GM23338 (cell line): ENCODE data around the gene BCAP29.

Experiments
- CREB1 ChIP-seq: fragments of 250-450 bp; sonication (Bioruptor Pico); IDR thresholded peaks from 2 replicates; pipeline ENCODE4 v1.5.0; 2020; ENCODE audit warnings: low read depth, mild to moderate bottlenecking, moderate library complexity
- EZH2 ChIP-seq: fragments of 200-600 bp; sonication (generic); IDR thresholded peaks from one replicate; pipeline ENCODE4 v1.8.0; 2017; ENCODE audit warnings: antibody characterized with exemption, mild to moderate bottlenecking, low read depth; ENCODE audit not compliant: unreplicated experiment
- EZH2phosphoT487 ChIP-seq: fragments of 200-600 bp; sonication (generic); IDR thresholded peaks from one replicate; pipeline ENCODE4 v1.8.1; 2018; ENCODE audit warnings: antibody characterized with exemption; ENCODE audit not compliant: unreplicated experiment
- JUNB ChIP-seq: IDR thresholded peaks from one replicate; pipeline ENCODE4 v1.6.1; 2016; ENCODE audit warnings: antibody characterized with exemption; ENCODE audit not compliant: unreplicated experiment
- NANOG ChIP-seq: IDR thresholded peaks from 2 replicates; pipeline ENCODE4 v1.6.1; 2016; ENCODE audit warnings: antibody characterized with exemption, borderline replicate concordance
- STAT1 ChIP-seq: IDR thresholded peaks from one replicate; pipeline ENCODE4 v1.6.1; 2016; ENCODE audit warnings: antibody characterized with exemption; ENCODE audit not compliant: unreplicated experiment
- ZNF331 ChIP-seq: fragments of 250-450 bp; sonication (Bioruptor Pico); IDR thresholded peaks from 2 replicates; pipeline ENCODE4 v1.5.0; 2020; ENCODE audit warnings: low read depth, mild to moderate bottlenecking, moderate library complexity
- TF ChIP-seq, protein P1 (sequence below), 2 experiments: fragments of 200-600 bp in 1 of 2; sonication (generic) in 1 of 2; conservative IDR thresholded peaks; 2 replicates each; pipeline versions ENCODE4 v1.5.1 to v1.6.1; 2016 to 2017; ENCODE audit warnings: antibody characterized with exemption in 2 of 2, low read depth in 2 of 2, mild to moderate bottlenecking in 2 of 2, moderate library complexity in 1 of 2
- TF ChIP-seq, protein P2 (sequence below): IDR thresholded peaks from one replicate; pipeline ENCODE4 v1.6.1; 2018; ENCODE audit warnings: antibody characterized with exemption; ENCODE audit not compliant: unreplicated experiment

DNA sequence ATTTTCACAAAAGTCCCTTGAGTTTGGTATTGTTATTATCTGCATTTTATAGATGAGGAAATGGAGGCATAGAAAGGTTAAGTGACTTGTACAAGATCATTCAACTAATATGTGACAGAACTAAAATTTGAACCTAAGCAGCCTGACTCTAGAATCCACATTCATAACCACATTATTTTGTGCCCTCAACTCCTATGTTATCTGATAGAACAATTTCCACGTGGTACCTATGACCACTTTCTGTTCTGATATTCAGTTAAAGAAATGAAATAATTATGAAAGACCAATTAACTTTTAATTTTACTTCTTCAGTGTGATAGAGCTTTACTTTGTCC, 17.5 kb downstream of the BCAP29 start:
- TF ChIP-seq, protein P1, sequence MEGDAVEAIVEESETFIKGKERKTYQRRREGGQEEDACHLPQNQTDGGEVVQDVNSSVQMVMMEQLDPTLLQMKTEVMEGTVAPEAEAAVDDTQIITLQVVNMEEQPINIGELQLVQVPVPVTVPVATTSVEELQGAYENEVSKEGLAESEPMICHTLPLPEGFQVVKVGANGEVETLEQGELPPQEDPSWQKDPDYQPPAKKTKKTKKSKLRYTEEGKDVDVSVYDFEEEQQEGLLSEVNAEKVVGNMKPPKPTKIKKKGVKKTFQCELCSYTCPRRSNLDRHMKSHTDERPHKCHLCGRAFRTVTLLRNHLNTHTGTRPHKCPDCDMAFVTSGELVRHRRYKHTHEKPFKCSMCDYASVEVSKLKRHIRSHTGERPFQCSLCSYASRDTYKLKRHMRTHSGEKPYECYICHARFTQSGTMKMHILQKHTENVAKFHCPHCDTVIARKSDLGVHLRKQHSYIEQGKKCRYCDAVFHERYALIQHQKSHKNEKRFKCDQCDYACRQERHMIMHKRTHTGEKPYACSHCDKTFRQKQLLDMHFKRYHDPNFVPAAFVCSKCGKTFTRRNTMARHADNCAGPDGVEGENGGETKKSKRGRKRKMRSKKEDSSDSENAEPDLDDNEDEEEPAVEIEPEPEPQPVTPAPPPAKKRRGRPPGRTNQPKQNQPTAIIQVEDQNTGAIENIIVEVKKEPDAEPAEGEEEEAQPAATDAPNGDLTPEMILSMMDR (conservative IDR thresholded peaks at IDR 0.05; ENCODE audit: low read depth in 2 of 2): no peak
- TF ChIP-seq EZH2phosphoT487 (no peak), NANOG (no peak), JUNB (no peak), EZH2 (no peak), STAT1 (no peak), ZNF331 (no peak), CREB1 (CRISPR knock-in tag) (no peak)
- TF ChIP-seq, protein P2, sequence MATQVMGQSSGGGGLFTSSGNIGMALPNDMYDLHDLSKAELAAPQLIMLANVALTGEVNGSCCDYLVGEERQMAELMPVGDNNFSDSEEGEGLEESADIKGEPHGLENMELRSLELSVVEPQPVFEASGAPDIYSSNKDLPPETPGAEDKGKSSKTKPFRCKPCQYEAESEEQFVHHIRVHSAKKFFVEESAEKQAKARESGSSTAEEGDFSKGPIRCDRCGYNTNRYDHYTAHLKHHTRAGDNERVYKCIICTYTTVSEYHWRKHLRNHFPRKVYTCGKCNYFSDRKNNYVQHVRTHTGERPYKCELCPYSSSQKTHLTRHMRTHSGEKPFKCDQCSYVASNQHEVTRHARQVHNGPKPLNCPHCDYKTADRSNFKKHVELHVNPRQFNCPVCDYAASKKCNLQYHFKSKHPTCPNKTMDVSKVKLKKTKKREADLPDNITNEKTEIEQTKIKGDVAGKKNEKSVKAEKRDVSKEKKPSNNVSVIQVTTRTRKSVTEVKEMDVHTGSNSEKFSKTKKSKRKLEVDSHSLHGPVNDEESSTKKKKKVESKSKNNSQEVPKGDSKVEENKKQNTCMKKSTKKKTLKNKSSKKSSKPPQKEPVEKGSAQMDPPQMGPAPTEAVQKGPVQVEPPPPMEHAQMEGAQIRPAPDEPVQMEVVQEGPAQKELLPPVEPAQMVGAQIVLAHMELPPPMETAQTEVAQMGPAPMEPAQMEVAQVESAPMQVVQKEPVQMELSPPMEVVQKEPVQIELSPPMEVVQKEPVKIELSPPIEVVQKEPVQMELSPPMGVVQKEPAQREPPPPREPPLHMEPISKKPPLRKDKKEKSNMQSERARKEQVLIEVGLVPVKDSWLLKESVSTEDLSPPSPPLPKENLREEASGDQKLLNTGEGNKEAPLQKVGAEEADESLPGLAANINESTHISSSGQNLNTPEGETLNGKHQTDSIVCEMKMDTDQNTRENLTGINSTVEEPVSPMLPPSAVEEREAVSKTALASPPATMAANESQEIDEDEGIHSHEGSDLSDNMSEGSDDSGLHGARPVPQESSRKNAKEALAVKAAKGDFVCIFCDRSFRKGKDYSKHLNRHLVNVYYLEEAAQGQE: no peak
